K562 (cell line): ENCODE results near the gene DYNLT4. TPM values are rescaled to one million over a fixed set of nuclear protein-coding genes. Genes with fewer than 3 reads are reported as not detected.

Experiments used
- CTBP1 ChIP-seq: fragments of 450-650 bp; IDR thresholded peaks from 2 replicates; pipeline ENCODE4 v1.6.1; 2016; ENCODE audit warnings: borderline replicate concordance
- ETS1 ChIP-seq: conservative IDR thresholded peaks from 2 replicates; pipeline ENCODE4 v1.6.1; 2011; ENCODE audit warnings: low read depth, mild to moderate bottlenecking, low read length; ENCODE audit not compliant: control insufficient read depth
- ETS2 ChIP-seq: IDR thresholded peaks from 2 replicates; pipeline ENCODE4 v1.6.1; 2016; ENCODE audit warnings: borderline replicate concordance, missing genetic modification characterization, mild to moderate bottlenecking, moderate library complexity, missing compliant biosample characterization; ENCODE audit not compliant: poor library complexity, severe bottlenecking
- IFI16 ChIP-seq: fragments of 250-450 bp; sonication (Bioruptor Pico); IDR thresholded peaks from 2 replicates; pipeline ENCODE4 v2.1.2; 2022; ENCODE audit warnings: mild to moderate bottlenecking, inconsistent platforms
- NCOA1 ChIP-seq: fragments of 450-650 bp; IDR thresholded peaks from 2 replicates; pipeline ENCODE4 v1.6.1; 2016; ENCODE audit warnings: low read depth
- RAD21 ChIP-seq, 2 experiments: fragments of 250-450 bp in 1 of 2; fragments of 450-650 bp in 1 of 2; sonication (Bioruptor Pico) in 1 of 2; formaldehyde crosslinking in 1 of 2; IDR thresholded peaks in 1 of 2; conservative IDR thresholded peaks in 1 of 2; 2 replicates each; pipeline versions ENCODE4 v1.4.0 to v1.8.0; 2020 to 2022; ENCODE audit warnings: mild to moderate bottlenecking in 2 of 2, moderate library complexity in 1 of 2
- SMAD1 ChIP-seq: fragments of 150-350 bp; IDR thresholded peaks from 2 replicates; pipeline ENCODE4 v1.6.1; 2014; ENCODE audit warnings: low read length, low read depth; ENCODE audit not compliant: partially characterized antibody
- SMARCC2 ChIP-seq: fragments of 450-650 bp; IDR thresholded peaks from 2 replicates; pipeline ENCODE4 v1.6.1; 2017; ENCODE audit warnings: antibody characterized with exemption, moderate library complexity, mild to moderate bottlenecking, low read depth
- TARDBP ChIP-seq: fragments of 450-650 bp; IDR thresholded peaks from 2 replicates; pipeline ENCODE4 v1.6.1; 2016
- polyA plus RNA-seq, 8 experiments: library from polyadenylated mRNA; depleted of rRNA in 4 of 8; stranded (reverse) in 5 of 8; unstranded in 3 of 8; fragments of >200 nt; fragmentation: Nextera tagmentation in 2 of 8; fragmentation: Illumina TruSeq in 1 of 8; extraction: Ambion mirVana in 2 of 8; extraction: Trizol in 1 of 8; gene quantifications; 2 replicates each; pipeline versions ENCODE4 v1.2.1 to v1.2.3, GENCODE V29; 2011 to 2014; ENCODE audit warnings: inconsistent platforms in 1 of 8, missing spikeins in 1 of 8
- total RNA-seq, 7 experiments: library from RNA; depleted of rRNA in 6 of 7; stranded (reverse); fragments of >200 nt in 6 of 7; fragmentation: Illumina TruSeq in 2 of 7; extraction: Trizol in 2 of 7; gene quantifications; 2 replicates each; pipeline versions ENCODE4 v1.2.1 to v1.2.3, GENCODE V29; 2011 to 2021; ENCODE audit warnings: low replicate concordance in 1 of 7
- TF ChIP-seq, protein P1 (sequence below): fragments of 450-650 bp; IDR thresholded peaks from 2 replicates; pipeline ENCODE4 v1.6.1; 2016; ENCODE audit warnings: antibody characterized with exemption
- TF ChIP-seq, protein P2 (sequence below): fragments of 200-600 bp; sonication (generic); IDR thresholded peaks from one replicate; pipeline ENCODE4 v1.6.1; 2012; ENCODE audit warnings: mild to moderate bottlenecking, low read depth, low read length, inconsistent platforms

Gene DYNLT4
- total and polyA plus RNA-seq, 9 of the 15 experiments (the other 6 are each of a cell fraction or from before 2014, with no cell fraction given): 0.29 to 0.73 TPM; not detected in 7

GRCh38 chr1:44775078-44775929, 31.8 kb downstream of the DYNLT4 start, which contains the start of gene RPS8 (continued):
- peak; percentile 98 for TF ChIP-seq SMAD1
- TF ChIP-seq RAD21 (CRISPR knock-in tag; conservative IDR thresholded peaks at IDR 0.05 in 1 of 2, IDR thresholded peaks at IDR 0.05 in 1 of 2): no peak
- no peak for TF ChIP-seq ETS2 (tag)
- TF ChIP-seq ETS1: peak; percentile 68; the same call in 1 of the 2 replicates
- TF ChIP-seq, protein P1, sequence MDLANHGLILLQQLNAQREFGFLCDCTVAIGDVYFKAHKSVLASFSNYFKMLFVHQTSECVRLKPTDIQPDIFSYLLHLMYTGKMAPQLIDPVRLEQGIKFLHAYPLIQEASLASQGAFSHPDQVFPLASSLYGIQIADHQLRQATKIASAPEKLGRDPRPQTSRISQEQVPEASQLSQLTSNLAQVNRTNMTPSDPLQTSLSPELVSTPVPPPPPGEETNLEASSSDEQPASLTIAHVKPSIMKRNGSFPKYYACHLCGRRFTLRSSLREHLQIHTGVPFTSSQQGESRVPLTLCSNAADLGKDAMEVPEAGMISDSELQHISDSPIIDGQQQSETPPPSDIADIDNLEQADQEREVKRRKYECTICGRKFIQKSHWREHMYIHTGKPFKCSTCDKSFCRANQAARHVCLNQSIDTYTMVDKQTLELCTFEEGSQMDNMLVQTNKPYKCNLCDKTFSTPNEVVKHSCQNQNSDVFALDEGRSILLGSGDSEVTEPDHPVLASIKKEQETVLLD: peak; percentile 93
- peak; percentile 84 for TF ChIP-seq TARDBP
- TF ChIP-seq, protein P2, sequence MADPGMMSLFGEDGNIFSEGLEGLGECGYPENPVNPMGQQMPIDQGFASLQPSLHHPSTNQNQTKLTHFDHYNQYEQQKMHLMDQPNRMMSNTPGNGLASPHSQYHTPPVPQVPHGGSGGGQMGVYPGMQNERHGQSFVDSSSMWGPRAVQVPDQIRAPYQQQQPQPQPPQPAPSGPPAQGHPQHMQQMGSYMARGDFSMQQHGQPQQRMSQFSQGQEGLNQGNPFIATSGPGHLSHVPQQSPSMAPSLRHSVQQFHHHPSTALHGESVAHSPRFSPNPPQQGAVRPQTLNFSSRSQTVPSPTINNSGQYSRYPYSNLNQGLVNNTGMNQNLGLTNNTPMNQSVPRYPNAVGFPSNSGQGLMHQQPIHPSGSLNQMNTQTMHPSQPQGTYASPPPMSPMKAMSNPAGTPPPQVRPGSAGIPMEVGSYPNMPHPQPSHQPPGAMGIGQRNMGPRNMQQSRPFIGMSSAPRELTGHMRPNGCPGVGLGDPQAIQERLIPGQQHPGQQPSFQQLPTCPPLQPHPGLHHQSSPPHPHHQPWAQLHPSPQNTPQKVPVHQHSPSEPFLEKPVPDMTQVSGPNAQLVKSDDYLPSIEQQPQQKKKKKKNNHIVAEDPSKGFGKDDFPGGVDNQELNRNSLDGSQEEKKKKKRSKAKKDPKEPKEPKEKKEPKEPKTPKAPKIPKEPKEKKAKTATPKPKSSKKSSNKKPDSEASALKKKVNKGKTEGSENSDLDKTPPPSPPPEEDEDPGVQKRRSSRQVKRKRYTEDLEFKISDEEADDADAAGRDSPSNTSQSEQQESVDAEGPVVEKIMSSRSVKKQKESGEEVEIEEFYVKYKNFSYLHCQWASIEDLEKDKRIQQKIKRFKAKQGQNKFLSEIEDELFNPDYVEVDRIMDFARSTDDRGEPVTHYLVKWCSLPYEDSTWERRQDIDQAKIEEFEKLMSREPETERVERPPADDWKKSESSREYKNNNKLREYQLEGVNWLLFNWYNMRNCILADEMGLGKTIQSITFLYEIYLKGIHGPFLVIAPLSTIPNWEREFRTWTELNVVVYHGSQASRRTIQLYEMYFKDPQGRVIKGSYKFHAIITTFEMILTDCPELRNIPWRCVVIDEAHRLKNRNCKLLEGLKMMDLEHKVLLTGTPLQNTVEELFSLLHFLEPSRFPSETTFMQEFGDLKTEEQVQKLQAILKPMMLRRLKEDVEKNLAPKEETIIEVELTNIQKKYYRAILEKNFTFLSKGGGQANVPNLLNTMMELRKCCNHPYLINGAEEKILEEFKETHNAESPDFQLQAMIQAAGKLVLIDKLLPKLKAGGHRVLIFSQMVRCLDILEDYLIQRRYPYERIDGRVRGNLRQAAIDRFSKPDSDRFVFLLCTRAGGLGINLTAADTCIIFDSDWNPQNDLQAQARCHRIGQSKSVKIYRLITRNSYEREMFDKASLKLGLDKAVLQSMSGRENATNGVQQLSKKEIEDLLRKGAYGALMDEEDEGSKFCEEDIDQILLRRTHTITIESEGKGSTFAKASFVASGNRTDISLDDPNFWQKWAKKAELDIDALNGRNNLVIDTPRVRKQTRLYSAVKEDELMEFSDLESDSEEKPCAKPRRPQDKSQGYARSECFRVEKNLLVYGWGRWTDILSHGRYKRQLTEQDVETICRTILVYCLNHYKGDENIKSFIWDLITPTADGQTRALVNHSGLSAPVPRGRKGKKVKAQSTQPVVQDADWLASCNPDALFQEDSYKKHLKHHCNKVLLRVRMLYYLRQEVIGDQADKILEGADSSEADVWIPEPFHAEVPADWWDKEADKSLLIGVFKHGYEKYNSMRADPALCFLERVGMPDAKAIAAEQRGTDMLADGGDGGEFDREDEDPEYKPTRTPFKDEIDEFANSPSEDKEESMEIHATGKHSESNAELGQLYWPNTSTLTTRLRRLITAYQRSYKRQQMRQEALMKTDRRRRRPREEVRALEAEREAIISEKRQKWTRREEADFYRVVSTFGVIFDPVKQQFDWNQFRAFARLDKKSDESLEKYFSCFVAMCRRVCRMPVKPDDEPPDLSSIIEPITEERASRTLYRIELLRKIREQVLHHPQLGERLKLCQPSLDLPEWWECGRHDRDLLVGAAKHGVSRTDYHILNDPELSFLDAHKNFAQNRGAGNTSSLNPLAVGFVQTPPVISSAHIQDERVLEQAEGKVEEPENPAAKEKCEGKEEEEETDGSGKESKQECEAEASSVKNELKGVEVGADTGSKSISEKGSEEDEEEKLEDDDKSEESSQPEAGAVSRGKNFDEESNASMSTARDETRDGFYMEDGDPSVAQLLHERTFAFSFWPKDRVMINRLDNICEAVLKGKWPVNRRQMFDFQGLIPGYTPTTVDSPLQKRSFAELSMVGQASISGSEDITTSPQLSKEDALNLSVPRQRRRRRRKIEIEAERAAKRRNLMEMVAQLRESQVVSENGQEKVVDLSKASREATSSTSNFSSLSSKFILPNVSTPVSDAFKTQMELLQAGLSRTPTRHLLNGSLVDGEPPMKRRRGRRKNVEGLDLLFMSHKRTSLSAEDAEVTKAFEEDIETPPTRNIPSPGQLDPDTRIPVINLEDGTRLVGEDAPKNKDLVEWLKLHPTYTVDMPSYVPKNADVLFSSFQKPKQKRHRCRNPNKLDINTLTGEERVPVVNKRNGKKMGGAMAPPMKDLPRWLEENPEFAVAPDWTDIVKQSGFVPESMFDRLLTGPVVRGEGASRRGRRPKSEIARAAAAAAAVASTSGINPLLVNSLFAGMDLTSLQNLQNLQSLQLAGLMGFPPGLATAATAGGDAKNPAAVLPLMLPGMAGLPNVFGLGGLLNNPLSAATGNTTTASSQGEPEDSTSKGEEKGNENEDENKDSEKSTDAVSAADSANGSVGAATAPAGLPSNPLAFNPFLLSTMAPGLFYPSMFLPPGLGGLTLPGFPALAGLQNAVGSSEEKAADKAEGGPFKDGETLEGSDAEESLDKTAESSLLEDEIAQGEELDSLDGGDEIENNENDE: no peak
- no peak for TF ChIP-seq IFI16 (CRISPR knock-in tag)
- TF ChIP-seq CTBP1: peak; percentile 81
- peak; percentile 75; the same call in 1 of the 2 replicates for TF ChIP-seq SMARCC2
- TF ChIP-seq NCOA1: peak; percentile 76
